ENCODE data around the gene TCN1.
"Not testable (repeated sequence)": the region's sequence is repeated elsewhere in the genome, so short reads cannot be mapped to it uniquely, and the experiment has no call there.

TCN1 gene

GRCh38 chr11:59845399-59845798 lies 20.9 kb downstream of the TCN1 start, which contains the start of gene CBLIF:
CBLIF (minus strand) TSS chr11:59845499; CDS start chr11:59845453, 46 bp downstream.
- Histone ChIP-seq H3K9me3 (ENCODE audit: control insufficient read depth in 5 of 5, low read length in 5 of 5) (no peaks in the 10 kb centered on the region), H3K4me3 (ENCODE audit: low read depth in 1 of 5, low read length in 5 of 5) (no peak within 1 kb of the TSS), H3K27me3 (ENCODE audit: control insufficient read depth in 5 of 5, insufficient read depth in 4 of 5, low read length in 5 of 5) (no peaks in the 10 kb centered on the region), H3K9ac (ENCODE audit: low read length in 5 of 5) (no peak within 1 kb of the TSS), H3K4me1 (ENCODE audit: control insufficient read depth in 5 of 5, insufficient read depth in 5 of 5, low read length in 5 of 5) (no peaks in the 10 kb centered on the region), H3K27ac (ENCODE audit: low read depth, low read length) (no peak within 1 kb of the TSS), H3K36me3 (ENCODE audit: control insufficient read depth in 5 of 5, insufficient read depth in 5 of 5, low read length in 5 of 5) (no peaks in the 10 kb centered on the region)

- H3K27ac ChIP-seq (ENCODE audit: low read depth, low read length) = no peak overlapping the region
- H3K36me3 ChIP-seq (ENCODE audit: control insufficient read depth in 5 of 5, insufficient read depth in 5 of 5, low read length in 5 of 5) = no peaks in the 10 kb centered on the region
- H3K4me1 ChIP-seq (ENCODE audit: control insufficient read depth in 5 of 5, insufficient read depth in 5 of 5, low read length in 5 of 5) = no peaks in the 10 kb centered on the region
- no peaks in the 10 kb centered on the region for H3K9me3 ChIP-seq (ENCODE audit: control insufficient read depth in 5 of 5, low read length in 5 of 5)
- no peak overlapping the region for H3K9ac ChIP-seq (ENCODE audit: low read length in 5 of 5)
- H3K27me3 ChIP-seq (ENCODE audit: control insufficient read depth in 5 of 5, insufficient read depth in 4 of 5, low read length in 5 of 5) = peaks cover 0 to 3% (median 0%) of the 10 kb centered on the region in 5 donors
- H3K4me3 ChIP-seq (ENCODE audit: low read depth in 1 of 5, low read length in 5 of 5) = no peak overlapping the region
Measured at GRCh38 chr11:59842316-59842715, 24.0 kb downstream of the TCN1 start.

- no peaks in the 10 kb centered on the region for H3K36me3 ChIP-seq (ENCODE audit: control insufficient read depth in 5 of 5, insufficient read depth in 5 of 5, low read length in 5 of 5)
- H3K9me3 ChIP-seq (ENCODE audit: control insufficient read depth in 5 of 5, low read length in 5 of 5) = no peaks in the 10 kb centered on the region
- no peak overlapping the region for H3K9ac ChIP-seq (ENCODE audit: low read length in 5 of 5)
- H3K4me1 ChIP-seq (ENCODE audit: control insufficient read depth in 5 of 5, insufficient read depth in 5 of 5, low read length in 5 of 5) = no peaks in the 10 kb centered on the region
- no peak overlapping the region for H3K27ac ChIP-seq (ENCODE audit: low read depth, low read length)
- H3K4me3 ChIP-seq (ENCODE audit: low read depth in 1 of 5, low read length in 5 of 5) = no peak overlapping the region
- H3K27me3 ChIP-seq (ENCODE audit: control insufficient read depth in 5 of 5, insufficient read depth in 4 of 5, low read length in 5 of 5) = peaks cover 0 to 3% (median 0%) of the 10 kb centered on the region in 5 donors
Measured at GRCh38 chr11:59841514-59841913, 24.8 kb downstream of the TCN1 start.

- Histone ChIP-seq H3K4me3 (ENCODE audit: low read depth in 1 of 5, low read length in 5 of 5) (no peak overlapping the region), H3K36me3 (ENCODE audit: control insufficient read depth in 5 of 5, insufficient read depth in 5 of 5, low read length in 5 of 5) (no peaks in the 10 kb centered on the region), H3K9ac (ENCODE audit: low read length in 5 of 5) (no peak overlapping the region), H3K9me3 (ENCODE audit: control insufficient read depth in 5 of 5, low read length in 5 of 5) (no peaks in the 10 kb centered on the region), H3K27ac (ENCODE audit: low read depth, low read length) (no peak overlapping the region), H3K4me1 (ENCODE audit: control insufficient read depth in 5 of 5, insufficient read depth in 5 of 5, low read length in 5 of 5) (no peaks in the 10 kb centered on the region), H3K27me3 (ENCODE audit: control insufficient read depth in 5 of 5, insufficient read depth in 4 of 5, low read length in 5 of 5) (peaks cover 0 to 3% (median 0%) of the 10 kb centered on the region in 5 donors)
Measured at GRCh38 chr11:59839615-59840014, 26.7 kb downstream of the TCN1 start.

- H3K27ac ChIP-seq (ENCODE audit: low read depth, low read length) = no peak overlapping the region
Measured at GRCh38 chr11:59833602-59834001, 32.7 kb downstream of the TCN1 start.

GRCh38 chr11:59829358-59829757 lies 36.9 kb downstream of the TCN1 start:
- Histone ChIP-seq H3K9ac (ENCODE audit: low read length in 5 of 5) (no peak overlapping the region), H3K36me3 (ENCODE audit: control insufficient read depth in 5 of 5, insufficient read depth in 5 of 5, low read length in 5 of 5) (no peaks in the 10 kb centered on the region), H3K4me3 (ENCODE audit: low read depth in 1 of 5, low read length in 5 of 5) (no peak overlapping the region), H3K27me3 (ENCODE audit: control insufficient read depth in 5 of 5, insufficient read depth in 4 of 5, low read length in 5 of 5) (no peaks in the 10 kb centered on the region), H3K9me3 (ENCODE audit: control insufficient read depth in 5 of 5, low read length in 5 of 5) (no peaks in the 10 kb centered on the region), H3K4me1 (ENCODE audit: control insufficient read depth in 5 of 5, insufficient read depth in 5 of 5, low read length in 5 of 5) (no peaks in the 10 kb centered on the region), H3K27ac (ENCODE audit: low read depth, low read length) (no peak overlapping the region)

More at GRCh38 chr11:59833602-59834001, 32.7 kb downstream of the TCN1 start:
- H3K9me3 ChIP-seq (ENCODE audit: control insufficient read depth in 5 of 5, low read length in 5 of 5) = no peaks in the 10 kb centered on the region
- H3K4me1 ChIP-seq (ENCODE audit: control insufficient read depth in 5 of 5, insufficient read depth in 5 of 5, low read length in 5 of 5) = no peaks in the 10 kb centered on the region
- H3K9ac ChIP-seq (ENCODE audit: low read length in 5 of 5) = no peak overlapping the region
- H3K36me3 ChIP-seq (ENCODE audit: control insufficient read depth in 5 of 5, insufficient read depth in 5 of 5, low read length in 5 of 5) = no peaks in the 10 kb centered on the region
- peaks cover 0 to 3% (median 0%) of the 10 kb centered on the region in 5 donors for H3K27me3 ChIP-seq (ENCODE audit: control insufficient read depth in 5 of 5, insufficient read depth in 4 of 5, low read length in 5 of 5)
- no peak overlapping the region for H3K4me3 ChIP-seq (ENCODE audit: low read depth in 1 of 5, low read length in 5 of 5)

- H3K27me3 ChIP-seq (ENCODE audit: control insufficient read depth in 5 of 5, insufficient read depth in 4 of 5, low read length in 5 of 5) = no peaks in the 10 kb centered on the region
- no peaks in the 10 kb centered on the region for H3K36me3 ChIP-seq (ENCODE audit: control insufficient read depth in 5 of 5, insufficient read depth in 5 of 5, low read length in 5 of 5)
- H3K4me3 ChIP-seq (ENCODE audit: low read depth in 1 of 5, low read length in 5 of 5) = no peak overlapping the region
- H3K27ac ChIP-seq (ENCODE audit: low read depth, low read length) = no peak overlapping the region
- H3K9ac ChIP-seq (ENCODE audit: low read length in 5 of 5) = no peak overlapping the region
- no peaks in the 10 kb centered on the region for H3K4me1 ChIP-seq (ENCODE audit: control insufficient read depth in 5 of 5, insufficient read depth in 5 of 5, low read length in 5 of 5)
- H3K9me3 ChIP-seq (ENCODE audit: control insufficient read depth in 5 of 5, low read length in 5 of 5) = no peaks in the 10 kb centered on the region
Measured at GRCh38 chr11:59822989-59823566, 43.2 kb downstream of the TCN1 start.

GRCh38 chr11:59818572-59818971 lies 47.7 kb downstream of the TCN1 start:
- H3K4me3 ChIP-seq (ENCODE audit: low read depth in 1 of 5, low read length in 5 of 5) = no peak overlapping the region

GRCh38 chr11:59816434-59816833 lies 49.9 kb downstream of the TCN1 start:
- H3K4me3 ChIP-seq (ENCODE audit: low read depth in 1 of 5, low read length in 5 of 5); H3K4me1 ChIP-seq (ENCODE audit: control insufficient read depth in 5 of 5, insufficient read depth in 5 of 5, low read length in 5 of 5); H3K9me3 ChIP-seq (ENCODE audit: control insufficient read depth in 5 of 5, low read length in 5 of 5); H3K9ac ChIP-seq (ENCODE audit: low read length in 5 of 5); H3K27ac ChIP-seq (ENCODE audit: low read depth, low read length); H3K27me3 ChIP-seq (ENCODE audit: control insufficient read depth in 5 of 5, insufficient read depth in 4 of 5, low read length in 5 of 5); H3K36me3 ChIP-seq (ENCODE audit: control insufficient read depth in 5 of 5, insufficient read depth in 5 of 5, low read length in 5 of 5): not testable (repeated sequence)

More at GRCh38 chr11:59818572-59818971, 47.7 kb downstream of the TCN1 start:
- Histone ChIP-seq H3K36me3 (ENCODE audit: control insufficient read depth in 5 of 5, insufficient read depth in 5 of 5, low read length in 5 of 5) (no peaks in the 10 kb centered on the region), H3K9ac (ENCODE audit: low read length in 5 of 5) (no peak overlapping the region), H3K4me1 (ENCODE audit: control insufficient read depth in 5 of 5, insufficient read depth in 5 of 5, low read length in 5 of 5) (no peaks in the 10 kb centered on the region), H3K27ac (ENCODE audit: low read depth, low read length) (no peak overlapping the region), H3K9me3 (ENCODE audit: control insufficient read depth in 5 of 5, low read length in 5 of 5) (no peaks in the 10 kb centered on the region), H3K27me3 (ENCODE audit: control insufficient read depth in 5 of 5, insufficient read depth in 4 of 5, low read length in 5 of 5) (no peaks in the 10 kb centered on the region)

- no peak overlapping the region for H3K27ac ChIP-seq (ENCODE audit: low read depth, low read length)
- H3K36me3 ChIP-seq (ENCODE audit: control insufficient read depth in 5 of 5, insufficient read depth in 5 of 5, low read length in 5 of 5) = no peaks in the 10 kb centered on the region
- H3K4me1 ChIP-seq (ENCODE audit: control insufficient read depth in 5 of 5, insufficient read depth in 5 of 5, low read length in 5 of 5) = peaks cover 0 to 4% (median 4%) of the 10 kb centered on the region in 5 donors
- peaks cover 0 to 3% (median 0%) of the 10 kb centered on the region in 5 donors for H3K27me3 ChIP-seq (ENCODE audit: control insufficient read depth in 5 of 5, insufficient read depth in 4 of 5, low read length in 5 of 5)
- H3K4me3 ChIP-seq (ENCODE audit: low read depth in 1 of 5, low read length in 5 of 5) = no peak overlapping the region
- H3K9ac ChIP-seq (ENCODE audit: low read length in 5 of 5) = no peak overlapping the region
- H3K9me3 ChIP-seq (ENCODE audit: control insufficient read depth in 5 of 5, low read length in 5 of 5) = no peaks in the 10 kb centered on the region
Measured at GRCh38 chr11:59815754-59816153, 50.5 kb downstream of the TCN1 start.
